MM.1S (cell line): ENCODE measurements around the gene APC2.

ENCODE experiments used
- DNase-seq: peaks from one replicate; pipeline ENCODE4 v3.0.0-alpha.2; 2015
- H2AFZ ChIP-seq: fragments of 300-600 bp; sonication (generic); 2 replicates; pipeline ENCODE4 v1.6.0; 2016; ENCODE audit warnings: antibody characterized with exemption, low read length
- H3F3A ChIP-seq: fragments of 300-600 bp; sonication (generic); 2 replicates; pipeline ENCODE4 v1.6.1; 2016; ENCODE audit warnings: mild to moderate bottlenecking, antibody characterized with exemption, low read length, moderate library complexity, mixed read lengths; ENCODE audit not compliant: insufficient read depth
- H3K27ac ChIP-seq: fragments of 300-600 bp; sonication (generic); 2 replicates; pipeline ENCODE4 v1.5.1; 2016; ENCODE audit warnings: mild to moderate bottlenecking, low read length
- H3K27me3 ChIP-seq: fragments of 300-600 bp; sonication (generic); replicated peaks from 2 replicates; pipeline ENCODE4 v1.6.0; 2016; ENCODE audit warnings: low read length; ENCODE audit not compliant: insufficient read depth
- H3K36me3 ChIP-seq: fragments of 300-600 bp; sonication (generic); replicated peaks from 2 replicates; pipeline ENCODE4 v1.6.1; 2016; ENCODE audit warnings: mild to moderate bottlenecking, low read length, mixed read lengths; ENCODE audit not compliant: insufficient read depth
- H3K4me1 ChIP-seq: fragments of 300-600 bp; sonication (generic); 2 replicates; pipeline ENCODE4 v1.6.1; 2016; ENCODE audit warnings: low read length, mixed read lengths
- H3K4me2 ChIP-seq: fragments of 300-600 bp; sonication (generic); 2 replicates; pipeline ENCODE4 v1.6.0; 2016; ENCODE audit warnings: low read depth, low read length
- H3K4me3 ChIP-seq: fragments of 300-600 bp; sonication (generic); 2 replicates; pipeline ENCODE4 v1.5.1; 2016; ENCODE audit warnings: low read length, mixed read lengths
- H3K79me2 ChIP-seq: fragments of 300-600 bp; sonication (generic); 2 replicates; pipeline ENCODE4 v1.6.1; 2016; ENCODE audit warnings: mixed run types, low read length, mixed read lengths
- H3K9ac ChIP-seq: fragments of 300-600 bp; sonication (generic); 2 replicates; pipeline ENCODE4 v1.6.1; 2016; ENCODE audit warnings: low read length, mixed read lengths
- H3K9me2 ChIP-seq: fragments of 300-600 bp; sonication (generic); replicated peaks from 2 replicates; pipeline ENCODE4 v1.6.1; 2016; ENCODE audit warnings: mild to moderate bottlenecking, low read length, mixed read lengths; ENCODE audit not compliant: insufficient read depth
- H3K9me3 ChIP-seq: fragments of 300-600 bp; sonication (generic); replicated peaks from 2 replicates; pipeline ENCODE4 v1.6.1; 2016; ENCODE audit warnings: mild to moderate bottlenecking, low read length, mixed read lengths; ENCODE audit not compliant: insufficient read depth
- H4K20me1 ChIP-seq: fragments of 300-600 bp; sonication (generic); 2 replicates; pipeline ENCODE4 v1.6.1; 2016; ENCODE audit warnings: mild to moderate bottlenecking, low read length, moderate library complexity, mixed read lengths; ENCODE audit not compliant: insufficient read depth
- CTCF ChIP-seq: fragments of 300-600 bp; sonication (generic); IDR thresholded peaks from 2 replicates; pipeline ENCODE4 v1.5.1; 2016; ENCODE audit warnings: antibody characterized with exemption, low read length, mixed read lengths
- EZH2 ChIP-seq: fragments of 300-600 bp; sonication (generic); optimal IDR thresholded peaks from 2 replicates; pipeline ENCODE3; 2017; ENCODE audit warnings: low read depth, mild to moderate bottlenecking, antibody characterized with exemption, low read length, mixed read lengths
- EZH2phosphoT487 ChIP-seq: fragments of 300-600 bp; sonication (generic); IDR thresholded peaks from 2 replicates; pipeline ENCODE4 v1.6.1; 2018; ENCODE audit warnings: antibody characterized with exemption, low read length

The APC2 gene

GRCh38 chr19:1520203-1520780 is 70.4 kb downstream of the APC2 start:
- no peaks in the 10 kb centered on the region for H3K36me3 ChIP-seq
- H3K4me2 ChIP-seq = peak overlapping the region; percentile 59; the same call in 1 of the 2 replicates
- no peaks in the 10 kb centered on the region for H3F3A ChIP-seq
- H3K27ac ChIP-seq = no peak overlapping the region
- peaks cover 75% of the 10 kb centered on the region for H3K27me3 ChIP-seq
- no peaks in the 10 kb centered on the region for H3K9me2 ChIP-seq
- no peaks in the 10 kb centered on the region for H4K20me1 ChIP-seq
- H3K4me3 ChIP-seq = no peak overlapping the region
- peaks cover 8% of the 10 kb centered on the region; the same call in 1 of the 2 replicates for H3K4me1 ChIP-seq
- no peaks in the 10 kb centered on the region for H3K9me3 ChIP-seq
- H3K9ac ChIP-seq = no peak overlapping the region
- TF ChIP-seq EZH2 = no peak
- DNase-seq = peak; percentile 44
- H2AFZ ChIP-seq = peak overlapping the region; percentile 14; the same call in 1 of the 2 replicates
- no peaks in the 10 kb centered on the region for H3K79me2 ChIP-seq

GRCh38 chr19:1521636-1522035 is 71.7 kb downstream of the APC2 start:
- no peaks in the 10 kb centered on the region for H3K9me3 ChIP-seq
- no peaks in the 10 kb centered on the region for H3K79me2 ChIP-seq
- H2AFZ ChIP-seq = no peak overlapping the region
- H3K4me1 ChIP-seq = peaks cover 8% of the 10 kb centered on the region; the same call in 1 of the 2 replicates
- TF ChIP-seq CTCF (no peak), EZH2 (no peak), EZH2phosphoT487 (no peak)
- no peaks in the 10 kb centered on the region for H3K9me2 ChIP-seq
- H3F3A ChIP-seq = no peaks in the 10 kb centered on the region
- H3K4me3 ChIP-seq = no peak overlapping the region
- no peak for DNase-seq
- no peak overlapping the region for H3K9ac ChIP-seq
- H4K20me1 ChIP-seq = no peaks in the 10 kb centered on the region
- H3K27ac ChIP-seq = no peak overlapping the region
- no peaks in the 10 kb centered on the region for H3K36me3 ChIP-seq
- peaks cover 79% of the 10 kb centered on the region for H3K27me3 ChIP-seq
- no peak overlapping the region for H3K4me2 ChIP-seq

GRCh38 chr19:1522061-1522460 is 72.1 kb downstream of the APC2 start:
- Histone ChIP-seq H3K36me3 (no peaks in the 10 kb centered on the region), H3K9me3 (no peaks in the 10 kb centered on the region), H3K79me2 (no peaks in the 10 kb centered on the region), H3F3A (no peaks in the 10 kb centered on the region), H3K27me3 (peaks cover 82% of the 10 kb centered on the region), H4K20me1 (no peaks in the 10 kb centered on the region), H3K4me3 (no peak overlapping the region), H3K27ac (no peak overlapping the region), H3K9me2 (no peaks in the 10 kb centered on the region), H3K4me2 (no peak overlapping the region), H2AFZ (no peak overlapping the region), H3K9ac (no peak overlapping the region), H3K4me1 (peaks cover 8% of the 10 kb centered on the region; the same call in 1 of the 2 replicates)
- TF ChIP-seq EZH2phosphoT487 (no peak), EZH2 (no peak), CTCF (no peak)
- DNase-seq = no peak

- no peaks in the 10 kb centered on the region for H3K9me2 ChIP-seq
- peaks cover 8% of the 10 kb centered on the region; the same call in 1 of the 2 replicates for H3K4me1 ChIP-seq
- H3F3A ChIP-seq = no peaks in the 10 kb centered on the region
- no peaks in the 10 kb centered on the region for H3K9me3 ChIP-seq
- no peaks in the 10 kb centered on the region for H4K20me1 ChIP-seq
- H3K79me2 ChIP-seq = no peaks in the 10 kb centered on the region
- no peak overlapping the region for H3K4me2 ChIP-seq
- H2AFZ ChIP-seq = no peak overlapping the region
- no peak overlapping the region for H3K27ac ChIP-seq
- peaks cover 87% of the 10 kb centered on the region for H3K27me3 ChIP-seq
- DNase-seq = no peak
- TF ChIP-seq EZH2 = no peak
- no peak overlapping the region for H3K9ac ChIP-seq
- no peaks in the 10 kb centered on the region for H3K36me3 ChIP-seq
- H3K4me3 ChIP-seq = no peak overlapping the region
Observed at GRCh38 chr19:1522838-1523237, 72.9 kb downstream of the APC2 start.
